ENCODE results near the gene TMEM219. TPM values are rescaled to one million over a fixed set of nuclear protein-coding genes. Genes with fewer than 3 reads are reported as not detected.
"Not testable (repeated sequence)": the region's sequence is repeated elsewhere in the genome, so short reads cannot be mapped to it uniquely, and the experiment has no call there.

TMEM219 gene
- total RNA-seq, 1 donor from 2014 or later, result 35.0 TPM

DNA sequence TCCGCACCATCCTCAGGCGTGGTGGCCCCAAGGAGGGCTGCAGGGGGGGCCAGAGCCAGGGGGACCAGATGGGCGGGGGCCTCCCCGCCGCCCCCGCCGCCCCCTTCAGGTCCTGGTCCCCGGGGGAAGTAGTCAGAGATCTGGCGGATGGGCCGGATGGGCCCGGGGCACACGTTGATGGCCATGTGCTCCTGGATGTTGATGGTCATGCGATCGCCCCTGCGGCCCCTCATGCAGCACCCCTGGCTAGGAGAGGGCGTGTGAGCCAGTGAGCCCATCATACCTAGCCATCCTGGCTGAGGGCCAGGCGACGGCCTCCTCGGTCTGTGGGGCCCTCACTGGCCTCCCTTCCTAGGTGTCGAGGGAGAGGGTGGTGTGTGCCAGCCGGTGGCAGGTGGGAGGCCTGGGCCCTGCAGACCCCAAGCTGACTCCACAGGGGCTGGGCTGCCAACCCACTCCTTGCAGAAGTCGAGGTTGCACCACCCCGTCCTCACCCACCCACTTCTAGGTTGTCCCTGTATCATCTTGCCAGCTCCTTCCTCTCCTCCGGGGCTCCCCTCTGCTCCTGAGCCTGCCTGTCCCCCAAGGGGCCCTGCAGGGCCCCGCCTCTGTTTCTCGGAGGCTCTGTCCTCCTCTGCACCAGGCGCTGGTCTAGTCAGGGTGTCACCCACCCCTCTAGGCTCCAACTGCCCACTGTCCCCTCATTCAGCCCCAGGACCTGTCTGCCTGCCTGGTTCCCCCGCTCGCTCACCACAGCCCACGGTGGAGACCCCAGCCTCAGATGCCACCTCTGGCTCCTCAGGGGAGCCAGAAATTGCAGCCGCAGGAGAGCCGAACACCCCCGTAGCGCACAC lies 48.3 kb downstream of the TMEM219 start:
- Histone ChIP-seq H3K27me3 (ENCODE audit: control insufficient read depth in 3 of 3, insufficient read depth in 3 of 3, low read length in 3 of 3) (peaks cover 36 to 44% (median 38%) of the 10 kb centered on the region in 3 donors), H3K4me3 (ENCODE audit: low read length in 3 of 3) (peak overlapping the region in 1 of 3 donors; percentile 29), H3K9me3 (ENCODE audit: control insufficient read depth in 3 of 3, low read length in 3 of 3) (no peaks in the 10 kb centered on the region), H3K9ac (ENCODE audit: low read depth in 1 of 3, low read length in 3 of 3) (no peak overlapping the region), H3K36me3 (ENCODE audit: control insufficient read depth in 3 of 3, insufficient read depth in 3 of 3, low read length in 3 of 3) (peaks cover 0 to 3% (median 0%) of the 10 kb centered on the region in 3 donors), H3K4me1 (ENCODE audit: control insufficient read depth in 3 of 3, insufficient read depth in 3 of 3, low read length in 3 of 3) (peaks cover 5 to 13% (median 7%) of the 10 kb centered on the region in 3 donors), H3K27ac (ENCODE audit: low read depth, low read length) (no peak overlapping the region)

DNA sequence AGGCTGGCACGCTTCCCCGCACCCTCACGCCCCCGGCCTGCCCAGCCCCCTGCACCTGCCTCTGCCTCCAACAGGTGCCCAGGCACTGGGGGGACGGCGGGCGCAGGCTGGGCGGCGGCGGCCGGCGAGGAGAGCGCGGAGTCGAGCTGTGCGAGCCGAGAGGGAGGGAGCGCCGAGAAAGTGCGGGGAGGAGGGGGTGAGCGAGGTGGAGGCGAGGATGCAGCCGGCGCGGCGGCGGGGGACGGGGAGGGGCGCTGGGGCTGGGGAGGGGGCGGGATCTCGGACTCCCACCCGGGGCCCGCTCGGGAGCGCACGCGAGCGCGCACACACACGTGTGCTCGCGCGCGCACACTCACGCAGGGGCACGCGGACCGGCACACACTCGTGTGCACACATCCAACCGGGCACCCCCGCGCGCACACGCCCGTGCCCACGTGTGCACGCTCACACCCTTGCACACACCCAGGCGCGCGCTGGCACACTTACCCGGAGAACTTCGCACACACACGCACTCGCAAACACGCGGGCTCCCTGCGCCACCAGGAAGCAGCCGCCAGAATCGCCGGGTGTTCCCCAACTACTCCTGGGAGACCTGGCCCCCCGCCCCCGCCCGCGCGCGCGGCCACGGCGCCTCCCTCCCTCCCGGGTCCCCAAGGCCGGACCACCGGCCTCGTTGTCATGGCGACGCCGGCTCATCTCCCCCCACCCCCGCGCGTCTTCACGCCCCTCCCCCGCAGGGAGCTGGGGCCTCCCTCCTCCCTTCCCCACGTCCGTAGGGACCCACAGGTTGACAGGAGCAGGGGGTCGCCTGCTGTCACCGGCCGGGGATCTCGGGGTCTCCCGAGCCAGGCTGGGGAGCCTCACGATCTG lies 49.2 kb downstream of the TMEM219 start, which contains the start of gene DOC2A:
TSS of gene DOC2A (minus strand) at position 184 of the 870 bp plus-strand sequence. CDS start 805 bp downstream, outside the sequence.
- no peak within 1 kb of the TSS for H3K9ac ChIP-seq (ENCODE audit: low read depth in 1 of 3, low read length in 3 of 3)
- peaks cover 36 to 44% (median 38%) of the 10 kb centered on the region in 3 donors for H3K27me3 ChIP-seq (ENCODE audit: control insufficient read depth in 3 of 3, insufficient read depth in 3 of 3, low read length in 3 of 3)
- H3K9me3 ChIP-seq (ENCODE audit: control insufficient read depth in 3 of 3, low read length in 3 of 3), result no peaks in the 10 kb centered on the region
- H3K36me3 ChIP-seq (ENCODE audit: control insufficient read depth in 3 of 3, insufficient read depth in 3 of 3, low read length in 3 of 3), result peaks cover 0 to 1% (median 0%) of the 10 kb centered on the region in 3 donors
- peak within 1 kb of the TSS in 2 of 3 donors; percentile 29 to 40 for H3K4me3 ChIP-seq (ENCODE audit: low read length in 3 of 3)
- H3K4me1 ChIP-seq (ENCODE audit: control insufficient read depth in 3 of 3, insufficient read depth in 3 of 3, low read length in 3 of 3), result peaks cover 0 to 13% (median 5%) of the 10 kb centered on the region in 3 donors
- no peak within 1 kb of the TSS for H3K27ac ChIP-seq (ENCODE audit: low read depth, low read length)

DNA sequence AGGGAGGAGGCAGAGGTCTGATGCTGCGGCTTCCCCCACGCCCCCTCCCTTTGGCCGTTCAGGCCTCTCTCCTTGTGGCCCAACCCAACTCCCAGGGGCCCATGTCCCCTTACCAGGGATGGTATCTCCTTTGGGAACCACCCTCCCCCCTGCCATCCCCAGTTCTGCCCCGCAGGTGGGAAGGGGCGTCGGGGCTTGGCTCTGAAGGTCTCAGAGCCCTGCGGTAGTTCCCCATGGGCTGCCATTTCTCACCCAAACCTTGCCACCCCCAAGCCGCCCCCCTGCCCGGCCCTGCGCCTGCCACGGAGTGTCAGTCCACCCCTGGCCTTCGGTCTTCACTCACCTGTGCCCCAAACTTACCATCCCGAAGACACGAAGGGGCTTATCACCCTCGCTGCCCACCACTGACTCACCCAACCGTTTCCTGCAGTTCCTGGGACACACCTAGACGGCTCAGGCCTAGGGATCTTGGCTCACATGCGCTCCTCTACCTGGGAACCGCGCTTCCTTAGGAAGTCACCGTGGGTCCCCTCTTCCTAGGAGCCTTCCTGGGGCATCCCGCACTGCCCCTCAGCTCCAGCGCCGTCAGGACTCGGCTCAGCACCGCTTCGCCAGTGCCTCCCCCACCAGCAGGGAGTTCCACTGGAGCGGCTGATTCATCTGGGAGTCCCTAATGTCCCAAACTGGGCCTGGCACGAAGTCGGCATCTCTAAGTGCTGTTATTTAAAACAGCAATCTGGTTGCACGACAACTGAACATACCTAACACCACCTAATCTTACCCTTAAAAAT lies 50.0 kb downstream of the TMEM219 start:
- Histone ChIP-seq H3K36me3 (ENCODE audit: control insufficient read depth in 3 of 3, insufficient read depth in 3 of 3, low read length in 3 of 3) (no peaks in the 10 kb centered on the region), H3K4me3 (ENCODE audit: low read length in 3 of 3) (no peak overlapping the region), H3K9me3 (ENCODE audit: control insufficient read depth in 3 of 3, low read length in 3 of 3) (no peaks in the 10 kb centered on the region), H3K27ac (ENCODE audit: low read depth, low read length) (no peak overlapping the region), H3K4me1 (ENCODE audit: control insufficient read depth in 3 of 3, insufficient read depth in 3 of 3, low read length in 3 of 3) (peaks cover 0 to 13% (median 5%) of the 10 kb centered on the region in 3 donors), H3K27me3 (ENCODE audit: control insufficient read depth in 3 of 3, insufficient read depth in 3 of 3, low read length in 3 of 3) (peaks cover 36 to 44% (median 38%) of the 10 kb centered on the region in 3 donors), H3K9ac (ENCODE audit: low read depth in 1 of 3, low read length in 3 of 3) (no peak overlapping the region)

DNA sequence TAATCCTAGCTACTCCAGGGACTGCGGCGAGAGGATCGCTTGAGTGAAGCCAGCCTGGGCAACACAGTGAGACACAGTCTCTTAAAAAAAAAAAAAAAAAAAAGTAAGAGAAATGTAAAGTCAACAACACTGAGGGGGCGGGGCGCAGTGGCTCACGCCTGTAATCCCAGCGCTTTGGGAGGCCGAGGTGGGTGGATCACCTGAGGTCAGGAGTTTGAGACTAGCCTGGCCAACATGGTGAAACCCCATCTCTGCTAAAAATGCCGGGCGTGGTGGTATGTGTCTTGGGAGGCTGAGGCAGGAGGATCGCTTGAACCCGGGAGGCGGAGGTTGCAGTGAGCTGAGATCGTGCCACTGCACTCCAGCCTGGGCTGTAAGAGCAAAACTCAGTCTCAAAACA lies 50.7 kb downstream of the TMEM219 start:
- H3K36me3 ChIP-seq (ENCODE audit: control insufficient read depth in 3 of 3, insufficient read depth in 3 of 3, low read length in 3 of 3); H3K9me3 ChIP-seq (ENCODE audit: control insufficient read depth in 3 of 3, low read length in 3 of 3); H3K9ac ChIP-seq (ENCODE audit: low read depth in 1 of 3, low read length in 3 of 3); H3K27ac ChIP-seq (ENCODE audit: low read depth, low read length); H3K4me3 ChIP-seq (ENCODE audit: low read length in 3 of 3): not testable (repeated sequence)
- Histone ChIP-seq H3K27me3 (ENCODE audit: control insufficient read depth in 3 of 3, insufficient read depth in 3 of 3, low read length in 3 of 3) (peaks cover 34 to 42% (median 36%) of the 10 kb centered on the region in 3 donors), H3K4me1 (ENCODE audit: control insufficient read depth in 3 of 3, insufficient read depth in 3 of 3, low read length in 3 of 3) (peaks cover 0 to 13% (median 5%) of the 10 kb centered on the region in 3 donors)

DNA sequence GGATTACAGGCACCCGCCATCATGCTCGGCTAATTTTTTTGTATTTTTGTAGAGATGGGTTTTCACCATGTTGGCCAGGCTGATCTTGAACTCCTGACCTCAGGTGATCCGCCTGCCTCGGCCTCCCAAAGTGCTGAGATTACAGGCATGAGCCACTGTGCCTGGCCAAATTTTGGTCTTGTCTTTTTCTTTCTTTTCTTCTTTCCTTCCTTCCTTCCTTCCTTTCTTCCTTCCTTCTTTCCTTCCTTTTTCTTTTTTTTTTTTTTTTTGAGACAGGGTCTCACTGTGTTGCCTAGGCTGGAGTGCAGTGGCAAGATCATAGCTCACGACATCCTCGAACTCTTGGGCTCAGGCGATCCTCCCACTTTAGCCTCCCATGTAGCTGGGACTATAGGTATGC lies 53.6 kb downstream of the TMEM219 start:
- H3K4me3 ChIP-seq (ENCODE audit: low read length in 3 of 3); H3K9ac ChIP-seq (ENCODE audit: low read depth in 1 of 3, low read length in 3 of 3); H3K36me3 ChIP-seq (ENCODE audit: control insufficient read depth in 3 of 3, insufficient read depth in 3 of 3, low read length in 3 of 3); H3K9me3 ChIP-seq (ENCODE audit: control insufficient read depth in 3 of 3, low read length in 3 of 3); H3K4me1 ChIP-seq (ENCODE audit: control insufficient read depth in 3 of 3, insufficient read depth in 3 of 3, low read length in 3 of 3); H3K27ac ChIP-seq (ENCODE audit: low read depth, low read length): not testable (repeated sequence)
- H3K27me3 ChIP-seq (ENCODE audit: control insufficient read depth in 3 of 3, insufficient read depth in 3 of 3, low read length in 3 of 3), result peaks cover 10 to 17% (median 16%) of the 10 kb centered on the region in 3 donors

DNA sequence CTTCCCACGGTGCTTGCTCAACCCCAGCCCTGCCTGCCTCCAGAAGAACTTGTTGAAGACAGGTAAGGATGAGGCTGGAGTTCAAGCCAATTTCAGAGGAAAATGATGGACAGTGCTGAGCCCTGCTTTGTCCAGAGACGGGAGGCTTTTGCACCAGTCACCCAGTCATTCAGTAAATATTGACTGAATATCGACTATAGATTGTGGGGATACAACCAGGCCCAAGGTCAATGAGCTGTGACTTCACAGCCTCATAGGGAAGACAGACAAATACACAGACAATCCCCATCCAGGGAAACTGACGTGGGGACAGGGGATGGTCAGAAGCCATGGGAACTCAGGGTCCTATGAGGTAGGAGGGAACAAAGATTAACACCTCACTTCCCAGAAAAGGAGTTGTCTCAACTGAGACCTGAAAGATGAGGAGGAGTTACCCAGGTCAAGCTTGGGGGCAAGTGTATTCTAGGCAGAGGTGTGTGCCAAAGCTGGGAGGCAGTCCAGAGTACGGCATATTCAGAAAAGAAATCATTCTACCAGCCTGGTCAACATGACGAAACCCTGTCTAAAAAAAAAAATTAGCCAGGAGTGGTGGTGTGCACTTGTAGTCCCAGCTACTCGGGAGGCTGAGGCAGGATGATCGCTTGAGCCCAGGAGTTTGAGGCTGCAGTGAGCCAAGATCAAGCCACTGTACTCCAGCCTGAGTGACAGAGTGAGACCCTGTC lies 54.8 kb downstream of the TMEM219 start:
- H3K27me3 ChIP-seq (ENCODE audit: control insufficient read depth in 3 of 3, insufficient read depth in 3 of 3, low read length in 3 of 3), result peaks cover 6 to 8% (median 7%) of the 10 kb centered on the region in 3 donors
- H3K9me3 ChIP-seq (ENCODE audit: control insufficient read depth in 3 of 3, low read length in 3 of 3), result no peaks in the 10 kb centered on the region
- H3K9ac ChIP-seq (ENCODE audit: low read depth in 1 of 3, low read length in 3 of 3), result no peak overlapping the region
- H3K4me3 ChIP-seq (ENCODE audit: low read length in 3 of 3), result no peak overlapping the region
- H3K4me1 ChIP-seq (ENCODE audit: control insufficient read depth in 3 of 3, insufficient read depth in 3 of 3, low read length in 3 of 3), result peaks cover 5 to 11% (median 8%) of the 10 kb centered on the region in 3 donors
- no peaks in the 10 kb centered on the region for H3K36me3 ChIP-seq (ENCODE audit: control insufficient read depth in 3 of 3, insufficient read depth in 3 of 3, low read length in 3 of 3)
- H3K27ac ChIP-seq (ENCODE audit: low read depth, low read length), result no peak overlapping the region

DNA sequence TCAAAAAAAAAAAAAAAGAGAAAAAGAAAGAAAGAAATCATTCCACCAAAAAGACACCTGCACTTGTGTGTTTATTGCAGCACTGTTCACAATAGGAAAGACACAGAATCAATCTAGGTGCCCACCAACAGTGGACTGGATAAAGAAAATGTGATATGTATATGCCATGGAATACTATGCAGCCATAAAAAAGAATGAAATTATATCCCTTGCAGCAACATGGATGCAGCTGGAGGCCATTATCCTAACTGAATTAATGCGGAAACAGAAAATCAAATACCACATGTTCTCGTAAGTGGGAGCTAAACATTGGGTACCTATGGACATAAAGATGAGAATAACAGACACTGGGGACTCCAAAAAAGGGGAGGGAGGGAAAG lies 55.4 kb downstream of the TMEM219 start:
- no peak overlapping the region for H3K9ac ChIP-seq (ENCODE audit: low read depth in 1 of 3, low read length in 3 of 3)
- no peak overlapping the region for H3K4me3 ChIP-seq (ENCODE audit: low read length in 3 of 3)
- peaks cover under 1 to 4% (median 2%) of the 10 kb centered on the region in 3 donors for H3K27me3 ChIP-seq (ENCODE audit: control insufficient read depth in 3 of 3, insufficient read depth in 3 of 3, low read length in 3 of 3)
- no peaks in the 10 kb centered on the region for H3K9me3 ChIP-seq (ENCODE audit: control insufficient read depth in 3 of 3, low read length in 3 of 3)
- peaks cover 5 to 9% (median 8%) of the 10 kb centered on the region in 3 donors for H3K4me1 ChIP-seq (ENCODE audit: control insufficient read depth in 3 of 3, insufficient read depth in 3 of 3, low read length in 3 of 3)
- H3K27ac ChIP-seq (ENCODE audit: low read depth, low read length), result no peak overlapping the region
- no peaks in the 10 kb centered on the region for H3K36me3 ChIP-seq (ENCODE audit: control insufficient read depth in 3 of 3, insufficient read depth in 3 of 3, low read length in 3 of 3)

DNA sequence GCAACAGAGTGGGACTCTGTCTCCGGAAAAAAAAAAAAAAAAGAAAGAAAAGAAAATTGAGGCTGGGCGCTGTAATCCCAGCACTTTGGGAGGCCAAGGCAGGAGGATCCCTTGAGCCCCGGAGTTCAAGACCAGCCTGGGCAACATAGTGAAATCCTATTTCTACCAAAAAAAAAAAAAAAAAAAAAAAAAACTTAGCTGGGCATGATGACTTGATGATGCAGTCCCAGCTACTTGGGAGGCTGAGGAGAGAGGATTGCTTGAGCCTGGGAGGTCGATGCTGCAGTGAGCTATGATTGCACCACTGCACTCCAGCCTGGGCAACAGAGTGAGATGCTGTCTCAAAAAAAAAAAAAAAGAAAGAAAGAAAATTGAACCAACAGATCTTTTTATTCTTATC lies 56.1 kb downstream of the TMEM219 start:
- H3K9me3 ChIP-seq (ENCODE audit: control insufficient read depth in 3 of 3, low read length in 3 of 3); H3K4me1 ChIP-seq (ENCODE audit: control insufficient read depth in 3 of 3, insufficient read depth in 3 of 3, low read length in 3 of 3); H3K36me3 ChIP-seq (ENCODE audit: control insufficient read depth in 3 of 3, insufficient read depth in 3 of 3, low read length in 3 of 3); H3K27ac ChIP-seq (ENCODE audit: low read depth, low read length); H3K9ac ChIP-seq (ENCODE audit: low read depth in 1 of 3, low read length in 3 of 3); H3K27me3 ChIP-seq (ENCODE audit: control insufficient read depth in 3 of 3, insufficient read depth in 3 of 3, low read length in 3 of 3); H3K4me3 ChIP-seq (ENCODE audit: low read length in 3 of 3): not testable (repeated sequence)

DNA sequence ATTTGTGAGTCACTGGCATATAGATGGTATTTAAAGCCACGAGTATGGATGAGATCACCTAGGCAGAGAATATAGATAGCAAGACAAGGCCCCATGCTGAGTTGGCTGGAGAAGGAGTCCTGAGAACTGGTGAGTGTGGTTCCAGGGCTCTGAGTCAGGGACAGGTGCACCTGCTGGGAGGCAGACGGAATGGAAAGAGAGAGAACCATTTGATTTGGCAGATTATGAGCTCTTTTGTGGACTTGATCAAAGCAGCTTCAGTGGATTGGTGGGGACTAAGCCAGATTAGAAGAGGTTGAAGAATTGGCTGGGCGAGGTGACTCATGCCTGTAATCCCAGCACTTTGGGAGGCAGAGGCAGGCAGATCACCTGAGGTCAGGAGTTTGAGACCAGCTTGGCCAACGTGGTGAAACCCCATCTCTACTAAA lies 56.9 kb downstream of the TMEM219 start:
- H3K27ac ChIP-seq (ENCODE audit: low read depth, low read length), result no peak overlapping the region
- no peak overlapping the region for H3K4me3 ChIP-seq (ENCODE audit: low read length in 3 of 3)
- H3K4me1 ChIP-seq (ENCODE audit: control insufficient read depth in 3 of 3, insufficient read depth in 3 of 3, low read length in 3 of 3), result peaks cover 5 to 9% (median 8%) of the 10 kb centered on the region in 3 donors
- H3K9ac ChIP-seq (ENCODE audit: low read depth in 1 of 3, low read length in 3 of 3), result no peak overlapping the region
- no peaks in the 10 kb centered on the region for H3K9me3 ChIP-seq (ENCODE audit: control insufficient read depth in 3 of 3, low read length in 3 of 3)
- no peaks in the 10 kb centered on the region for H3K36me3 ChIP-seq (ENCODE audit: control insufficient read depth in 3 of 3, insufficient read depth in 3 of 3, low read length in 3 of 3)
- peaks cover 0 to 5% (median 0%) of the 10 kb centered on the region in 3 donors for H3K27me3 ChIP-seq (ENCODE audit: control insufficient read depth in 3 of 3, insufficient read depth in 3 of 3, low read length in 3 of 3)

Data from skeletal muscle tissue (tissue), 4 donors.